22Rv1 (cell line): ENCODE measurements around the gene EXD1.

Experiments
- H3K27ac ChIP-seq: fragments of 450-650 bp; 2 replicates; pipeline ENCODE4 v1.5.1; 2017
- ZFX ChIP-seq: fragments of 450-650 bp; IDR thresholded peaks from 2 replicates; pipeline ENCODE4 v1.6.1; 2017; ENCODE audit warnings: antibody characterized with exemption, borderline replicate concordance
- TF ChIP-seq, protein P1 (sequence below): fragments of 450-650 bp; IDR thresholded peaks from 2 replicates; pipeline ENCODE4 v1.5.1; 2017; ENCODE audit warnings: mild to moderate bottlenecking

The EXD1 gene

GRCh38 chr15:41219381-41219780, 11.2 kb downstream of the EXD1 start:
- TF ChIP-seq, protein P1, sequence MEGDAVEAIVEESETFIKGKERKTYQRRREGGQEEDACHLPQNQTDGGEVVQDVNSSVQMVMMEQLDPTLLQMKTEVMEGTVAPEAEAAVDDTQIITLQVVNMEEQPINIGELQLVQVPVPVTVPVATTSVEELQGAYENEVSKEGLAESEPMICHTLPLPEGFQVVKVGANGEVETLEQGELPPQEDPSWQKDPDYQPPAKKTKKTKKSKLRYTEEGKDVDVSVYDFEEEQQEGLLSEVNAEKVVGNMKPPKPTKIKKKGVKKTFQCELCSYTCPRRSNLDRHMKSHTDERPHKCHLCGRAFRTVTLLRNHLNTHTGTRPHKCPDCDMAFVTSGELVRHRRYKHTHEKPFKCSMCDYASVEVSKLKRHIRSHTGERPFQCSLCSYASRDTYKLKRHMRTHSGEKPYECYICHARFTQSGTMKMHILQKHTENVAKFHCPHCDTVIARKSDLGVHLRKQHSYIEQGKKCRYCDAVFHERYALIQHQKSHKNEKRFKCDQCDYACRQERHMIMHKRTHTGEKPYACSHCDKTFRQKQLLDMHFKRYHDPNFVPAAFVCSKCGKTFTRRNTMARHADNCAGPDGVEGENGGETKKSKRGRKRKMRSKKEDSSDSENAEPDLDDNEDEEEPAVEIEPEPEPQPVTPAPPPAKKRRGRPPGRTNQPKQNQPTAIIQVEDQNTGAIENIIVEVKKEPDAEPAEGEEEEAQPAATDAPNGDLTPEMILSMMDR: no peak
- no peak for TF ChIP-seq ZFX
- no peak overlapping the region for H3K27ac ChIP-seq

DNA sequence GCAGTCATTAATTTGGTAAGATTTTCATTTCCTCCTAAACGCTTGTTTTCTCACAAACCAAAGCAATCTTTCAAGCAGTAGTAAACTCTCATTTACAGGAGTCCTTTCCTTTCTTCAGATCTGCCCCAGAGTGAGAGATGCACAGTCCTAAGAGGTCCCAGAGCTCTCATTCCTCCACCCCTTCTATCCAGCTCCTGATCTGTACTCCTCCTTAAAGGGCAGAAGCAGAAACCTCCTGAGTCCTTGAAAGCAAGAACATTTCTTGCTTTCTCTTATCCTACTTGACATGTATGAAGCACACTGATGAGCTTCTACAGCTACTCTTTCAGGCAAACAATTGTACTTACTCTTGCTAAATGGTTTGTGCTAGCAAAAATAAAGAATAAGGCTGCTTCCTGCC, 11.7 kb downstream of the EXD1 start:
- no peak for TF ChIP-seq ZFX
- TF ChIP-seq, protein P1: no peak
- no peak overlapping the region for H3K27ac ChIP-seq

- TF ChIP-seq, protein P1: no peak
- TF ChIP-seq ZFX: no peak
- H3K27ac ChIP-seq: no peak overlapping the region
Measured at GRCh38 chr15:41215708-41216107, 14.8 kb downstream of the EXD1 start.

DNA sequence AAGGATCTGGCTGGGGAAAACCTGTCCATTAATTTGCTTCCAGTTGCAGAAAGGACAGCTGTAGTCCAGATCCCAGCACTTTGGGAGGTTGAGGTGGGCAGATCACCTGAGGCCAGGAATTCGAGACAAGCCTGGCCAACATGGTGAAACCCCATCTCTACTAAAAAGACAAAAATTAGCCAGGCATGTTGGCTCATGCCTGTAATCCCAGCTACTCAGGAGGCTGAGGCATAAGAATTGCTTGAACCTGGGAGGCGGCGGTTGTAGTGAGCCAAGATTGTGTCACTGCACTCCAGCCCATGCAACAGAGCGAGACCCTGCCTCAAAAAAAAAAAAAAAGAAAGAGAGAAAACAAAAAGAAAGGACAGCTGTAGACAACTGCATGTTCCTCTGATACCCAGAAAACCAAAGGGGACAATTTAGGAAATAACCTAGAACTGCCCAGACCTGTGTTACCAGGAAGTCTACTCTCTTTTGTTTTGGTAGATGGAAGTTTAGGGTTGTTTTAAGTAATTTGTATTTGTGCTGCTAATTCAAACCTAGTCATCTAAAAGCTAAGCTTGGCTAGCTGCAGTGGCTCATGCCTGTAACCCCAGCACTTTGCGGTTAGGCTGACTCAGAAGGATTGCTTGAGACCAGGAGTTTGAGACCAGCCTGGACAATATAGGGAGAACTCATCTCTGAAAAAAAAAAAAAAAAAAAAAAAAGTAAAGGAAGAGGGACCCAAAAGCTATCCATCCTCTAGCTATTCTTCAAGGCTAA, 22.7 kb downstream of the EXD1 start:
- no peak overlapping the region for H3K27ac ChIP-seq
- TF ChIP-seq, protein P1: no peak
- no peak for TF ChIP-seq ZFX

GRCh38 chr15:41205315-41205714, 25.2 kb downstream of the EXD1 start:
- no peak overlapping the region for H3K27ac ChIP-seq
- TF ChIP-seq, protein P1: no peak
- no peak for TF ChIP-seq ZFX

DNA sequence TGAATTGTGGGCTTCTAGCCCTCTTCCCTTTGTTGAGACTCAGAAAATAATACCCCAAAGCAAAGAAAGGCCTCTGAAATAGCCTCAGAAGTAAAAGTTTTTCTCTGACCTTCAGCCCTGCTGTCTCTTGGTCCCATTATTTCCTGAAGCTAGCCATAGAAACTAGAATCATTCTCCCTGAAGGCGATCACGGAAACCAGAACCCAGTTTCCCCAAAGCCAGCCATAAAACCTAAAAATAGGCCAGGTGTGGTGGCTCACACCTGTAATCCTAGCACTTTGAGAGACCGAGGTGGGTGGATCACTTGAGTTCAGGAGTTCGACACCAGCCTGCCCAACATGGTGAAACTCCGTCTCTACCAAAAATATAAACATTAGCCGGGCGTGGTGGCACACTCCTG, 27.2 kb downstream of the EXD1 start:
- no peak for TF ChIP-seq ZFX
- no peak overlapping the region for H3K27ac ChIP-seq

- no peak overlapping the region for H3K27ac ChIP-seq
- TF ChIP-seq, protein P1: no peak
- TF ChIP-seq ZFX: no peak
Measured at GRCh38 chr15:41199470-41199869, 31.1 kb downstream of the EXD1 start.

- no peak overlapping the region for H3K27ac ChIP-seq
- TF ChIP-seq ZFX: no peak
- TF ChIP-seq, protein P1: no peak
Measured at GRCh38 chr15:41194444-41194843, 36.1 kb downstream of the EXD1 start.
